Suppressor macrophage treated with lipopolysaccharide for 1 hour (primary cell): ENCODE results near the gene ADORA1.

ENCODE experiments used
- DNase-seq, 3 donors: peaks; one replicate each; pipeline ENCODE4 v3.0.0-alpha.2; 2020 to 2022

ADORA1 gene

DNA sequence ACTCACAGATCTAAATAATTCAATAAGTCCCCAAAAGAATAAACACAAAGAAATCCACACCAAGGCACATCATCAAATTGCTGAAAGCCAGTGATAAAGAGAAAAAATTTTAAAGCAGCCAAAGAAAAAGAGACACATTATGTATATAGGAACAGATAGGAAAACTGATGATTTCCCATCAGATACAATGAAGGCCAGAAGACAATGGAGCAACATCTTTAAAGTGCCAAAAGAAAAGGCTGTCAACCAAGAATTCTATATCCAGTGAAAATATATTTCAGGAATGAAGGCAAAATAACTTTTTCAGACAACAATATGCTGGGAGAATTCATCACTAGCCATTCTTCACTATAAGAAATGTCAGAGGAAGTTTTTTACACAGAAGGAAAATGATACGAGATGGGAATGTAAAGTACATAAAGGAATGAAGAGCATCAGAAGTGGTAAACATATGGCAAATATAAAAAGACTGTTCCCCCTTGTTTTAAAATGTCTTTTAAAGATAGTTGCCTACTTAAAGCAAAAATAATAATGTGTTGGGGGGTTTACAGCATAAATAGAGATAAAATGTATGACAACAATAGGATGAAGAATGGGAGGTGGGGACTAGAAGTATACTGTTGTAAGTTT lies 32.4 kb upstream of the ADORA1 start:
- no peak for DNase-seq

DNA sequence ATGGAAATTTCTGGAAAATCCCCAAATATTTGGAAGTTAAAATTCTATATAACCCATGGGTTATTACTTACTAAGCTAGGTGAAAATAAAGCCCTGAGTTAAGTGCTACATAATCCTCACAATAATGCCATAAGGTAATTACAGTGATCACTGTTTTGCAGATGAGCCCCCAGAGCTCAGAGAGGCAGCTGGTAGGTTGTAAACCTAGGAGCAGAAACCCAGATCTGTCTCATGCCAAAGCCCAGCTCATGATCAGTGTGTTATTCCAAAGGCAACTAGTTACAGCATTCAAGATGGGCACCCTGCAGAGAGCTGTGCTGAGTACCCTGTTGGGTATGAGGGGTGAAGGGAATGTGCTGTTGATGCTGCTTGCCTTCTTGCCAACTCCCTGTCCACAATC lies 31.0 kb upstream of the ADORA1 start:
- DNase-seq: no peak

- DNase-seq: no peak
Observed at GRCh38 chr1:203097001-203097400, 30.5 kb upstream of the ADORA1 start.

DNA sequence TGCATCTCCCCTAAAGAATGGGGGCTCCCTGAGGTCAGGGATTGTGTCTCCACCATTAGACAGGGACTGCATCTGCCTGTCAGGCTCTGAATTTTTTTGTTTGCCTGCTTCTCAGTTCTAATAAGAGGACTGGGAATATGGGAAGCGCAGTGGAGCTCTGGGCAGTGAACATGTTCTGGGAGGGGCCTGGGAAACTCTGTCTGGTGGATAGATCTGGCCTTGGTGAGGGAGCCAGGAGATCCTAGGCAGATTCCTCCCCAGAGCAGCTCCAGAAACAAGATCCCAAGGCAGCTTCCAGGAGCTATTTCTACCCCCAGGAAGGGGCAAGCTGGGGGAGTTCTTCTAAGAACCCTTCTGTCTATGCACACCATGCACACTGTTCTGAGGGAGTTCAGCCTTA lies 29.1 kb upstream of the ADORA1 start:
- DNase-seq: no peak

DNA sequence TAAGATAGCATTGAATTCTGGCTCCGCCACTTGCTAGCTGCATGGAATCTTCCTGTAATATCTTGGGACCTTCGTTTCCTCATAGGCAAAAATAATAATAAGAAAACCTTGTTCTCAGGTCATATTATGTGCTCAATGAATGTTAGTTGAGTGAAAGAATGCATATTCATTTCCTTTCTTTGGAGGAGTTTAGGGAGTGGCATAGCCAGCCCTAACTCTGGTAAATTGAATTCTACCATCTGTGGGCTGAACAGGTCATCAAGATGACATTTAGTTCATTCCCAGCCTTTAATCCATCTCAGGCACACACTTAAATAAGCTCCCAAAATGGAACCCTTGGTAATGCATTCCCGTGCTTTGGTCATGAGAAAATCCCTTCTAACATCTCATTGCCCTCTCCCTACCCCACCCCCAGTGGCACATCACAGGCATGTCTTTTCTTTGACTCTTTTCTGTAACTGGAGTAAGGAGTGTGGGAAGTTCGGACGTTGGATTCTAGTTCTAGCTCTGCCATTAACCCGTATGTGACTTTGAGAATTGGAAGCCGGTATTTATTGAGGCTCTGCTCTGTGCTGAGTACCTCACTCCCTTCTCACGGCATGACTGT lies 28.5 kb upstream of the ADORA1 start:
- DNase-seq: no peak

DNA sequence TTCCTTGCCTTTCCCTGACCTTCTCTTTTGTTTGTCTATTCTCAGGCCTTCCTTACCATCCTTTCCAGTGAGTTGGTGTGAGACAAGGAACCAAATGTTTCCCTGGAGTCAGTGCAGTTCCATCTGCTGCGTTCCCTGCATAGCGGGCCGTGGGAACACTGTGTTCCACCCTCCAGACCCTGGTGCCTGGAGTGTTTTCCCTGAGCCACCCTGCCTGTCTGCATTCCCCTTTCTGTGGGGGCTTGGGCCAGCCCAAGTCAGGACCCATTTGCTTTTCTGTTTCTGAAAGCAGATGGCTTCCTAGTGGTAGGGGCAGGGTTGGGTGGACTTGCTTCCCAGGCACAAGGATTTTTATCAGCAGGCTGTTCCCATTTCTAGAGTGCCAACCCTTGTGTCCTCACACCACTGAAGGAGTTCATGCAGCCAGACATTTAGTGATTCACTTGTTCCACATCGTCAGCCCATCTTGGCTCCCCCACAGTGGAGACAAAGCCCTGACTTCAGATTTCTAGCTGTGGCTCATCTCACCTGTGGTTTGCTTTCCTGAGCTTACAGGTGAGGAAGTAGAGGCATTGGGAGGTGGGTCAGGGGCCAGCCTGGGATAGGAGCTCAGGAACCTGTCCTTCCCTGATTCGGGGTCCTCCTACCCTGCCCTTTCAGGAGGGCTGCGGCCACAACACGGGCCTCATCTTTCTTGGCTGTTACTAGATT lies 27.6 kb upstream of the ADORA1 start:
- DNase-seq: no peak

- DNase-seq: peak; percentile 36 to 58 (median 53)
Observed at GRCh38 chr1:203100516-203100869, 27.0 kb upstream of the ADORA1 start.

DNA sequence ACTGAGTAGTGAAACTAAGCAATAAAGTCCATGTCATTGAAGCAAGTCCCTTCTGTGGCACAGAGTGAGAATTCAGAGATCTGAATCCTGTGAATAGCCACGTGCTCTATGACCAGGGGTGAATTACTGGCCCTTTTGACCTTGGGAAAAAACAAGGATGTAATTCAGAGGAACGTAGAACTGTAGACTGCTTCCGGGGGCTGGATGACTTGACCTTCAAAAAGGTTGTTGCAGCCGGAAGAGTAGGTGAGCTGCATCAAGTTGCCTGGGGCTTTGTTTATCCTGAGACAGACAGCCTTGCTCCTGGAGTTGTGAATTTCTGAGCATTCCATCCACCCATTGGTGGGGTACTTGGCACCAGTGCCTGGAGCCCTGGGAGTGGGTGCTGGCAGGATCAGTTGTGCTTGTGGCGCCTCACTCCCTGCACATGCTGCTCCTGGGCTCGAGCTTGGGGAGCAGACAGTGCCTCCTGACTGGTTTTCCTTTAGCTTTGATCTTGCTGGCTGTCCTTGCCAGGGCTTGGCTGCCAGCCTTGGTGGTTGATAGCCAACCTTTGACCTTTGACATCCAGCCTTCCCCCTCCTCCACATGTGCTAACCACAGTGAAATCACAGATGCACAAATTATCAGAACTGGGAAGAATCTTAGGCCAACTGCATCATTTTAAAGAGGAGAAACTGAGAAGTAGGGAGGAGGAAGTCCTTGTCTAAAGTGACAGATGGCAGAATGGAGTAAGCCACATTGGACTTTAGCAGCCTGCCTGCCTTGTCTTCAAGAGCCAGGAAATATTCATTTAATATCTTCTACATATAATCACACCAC lies 25.5 kb upstream of the ADORA1 start:
- DNase-seq: peak in 2 of 3 donors; percentile 30 to 42

DNA sequence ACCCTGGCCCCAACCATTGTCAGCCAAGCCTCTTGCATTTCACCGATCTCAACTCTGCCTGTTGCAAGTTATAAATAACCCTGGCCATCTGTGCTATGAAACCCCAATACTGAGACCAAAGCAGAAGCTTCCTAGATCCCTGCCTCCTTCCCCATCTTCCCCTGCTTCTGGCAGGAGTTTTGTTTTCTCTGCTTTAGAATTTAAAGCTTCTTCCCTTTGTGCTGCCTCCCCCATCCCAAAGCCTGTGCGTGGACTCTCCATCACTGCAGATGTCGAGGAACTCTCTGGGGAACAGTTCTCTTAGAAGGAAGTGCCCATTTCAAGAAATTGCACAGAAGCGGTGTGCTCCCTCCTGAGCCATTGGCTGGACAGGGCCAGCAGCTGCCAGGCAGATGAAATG lies 24.3 kb upstream of the ADORA1 start:
- no peak for DNase-seq

GRCh38 chr1:203103829-203104495 lies 23.6 kb upstream of the ADORA1 start:
- no peak for DNase-seq

DNA sequence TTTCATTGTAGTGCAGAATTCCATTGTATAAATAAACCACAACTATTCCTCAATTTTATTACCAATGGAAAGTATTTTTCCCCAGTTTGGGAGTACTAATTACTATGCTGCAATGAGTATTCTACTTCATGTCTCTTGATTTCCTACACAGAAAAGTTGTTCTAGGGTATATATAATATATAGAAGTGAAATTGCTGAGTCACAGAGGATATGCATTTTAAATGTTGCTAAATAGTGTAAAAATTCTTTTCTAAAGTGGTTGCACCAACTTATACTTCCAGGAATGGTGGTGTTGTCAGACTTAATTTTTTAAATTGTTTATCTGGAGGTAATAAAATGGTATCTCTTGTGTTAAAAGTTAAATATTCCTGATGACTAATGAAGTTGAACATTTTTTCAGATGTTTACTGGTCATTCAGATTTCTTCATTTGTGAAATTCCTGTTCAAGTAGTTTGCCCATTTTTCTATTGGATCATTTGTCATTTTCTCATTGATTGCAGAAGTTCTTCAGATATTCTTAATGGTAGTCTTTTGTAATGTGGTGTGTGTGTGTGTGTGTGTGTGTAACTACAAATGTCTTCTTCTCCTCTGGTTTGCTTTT lies 22.6 kb upstream of the ADORA1 start:
- DNase-seq: peak in 2 of 3 donors; percentile 37 to 54

DNA sequence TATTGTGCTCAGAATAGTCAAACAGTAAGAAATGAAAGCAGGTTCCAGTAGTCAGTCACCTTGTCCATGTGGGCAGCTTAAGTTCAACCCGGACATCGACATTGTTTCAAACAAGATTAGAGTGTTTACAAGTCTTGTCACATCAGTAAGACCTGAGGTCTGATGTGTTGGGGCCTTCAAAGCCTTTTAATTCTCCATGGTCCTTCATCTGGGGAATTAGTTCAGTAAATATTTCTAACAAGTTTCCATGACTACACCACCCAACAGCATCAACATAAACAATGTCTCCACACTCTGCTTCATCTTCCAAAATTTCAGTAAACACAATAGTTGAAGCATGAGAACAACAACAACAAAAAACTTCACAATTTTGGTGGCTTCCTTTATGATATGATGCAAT lies 15.1 kb upstream of the ADORA1 start:
- no peak for DNase-seq

DNA sequence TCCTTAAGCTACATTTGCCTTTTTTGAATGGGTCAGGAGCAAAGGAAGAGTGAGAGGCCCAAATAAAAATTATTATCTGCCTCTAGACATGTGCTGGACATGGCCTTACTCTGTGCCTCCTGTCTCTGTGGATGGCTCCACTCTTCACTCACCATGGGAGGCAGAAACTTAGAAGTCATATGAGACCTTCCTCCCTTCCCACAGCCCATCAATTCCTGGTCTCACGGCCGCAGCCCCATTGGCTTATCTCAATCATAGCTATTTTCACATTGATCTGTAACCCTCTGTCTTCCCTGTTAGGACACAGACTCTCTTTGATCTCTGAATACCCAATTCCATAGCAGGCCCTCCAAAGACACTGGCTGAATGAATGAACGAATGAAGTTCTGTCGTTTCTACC lies 14.2 kb upstream of the ADORA1 start:
- DNase-seq: no peak

- DNase-seq: no peak
Observed at GRCh38 chr1:203114202-203114601, 13.3 kb upstream of the ADORA1 start.

GRCh38 chr1:203116091-203116820 lies 11.3 kb upstream of the ADORA1 start:
- DNase-seq: no peak

DNA sequence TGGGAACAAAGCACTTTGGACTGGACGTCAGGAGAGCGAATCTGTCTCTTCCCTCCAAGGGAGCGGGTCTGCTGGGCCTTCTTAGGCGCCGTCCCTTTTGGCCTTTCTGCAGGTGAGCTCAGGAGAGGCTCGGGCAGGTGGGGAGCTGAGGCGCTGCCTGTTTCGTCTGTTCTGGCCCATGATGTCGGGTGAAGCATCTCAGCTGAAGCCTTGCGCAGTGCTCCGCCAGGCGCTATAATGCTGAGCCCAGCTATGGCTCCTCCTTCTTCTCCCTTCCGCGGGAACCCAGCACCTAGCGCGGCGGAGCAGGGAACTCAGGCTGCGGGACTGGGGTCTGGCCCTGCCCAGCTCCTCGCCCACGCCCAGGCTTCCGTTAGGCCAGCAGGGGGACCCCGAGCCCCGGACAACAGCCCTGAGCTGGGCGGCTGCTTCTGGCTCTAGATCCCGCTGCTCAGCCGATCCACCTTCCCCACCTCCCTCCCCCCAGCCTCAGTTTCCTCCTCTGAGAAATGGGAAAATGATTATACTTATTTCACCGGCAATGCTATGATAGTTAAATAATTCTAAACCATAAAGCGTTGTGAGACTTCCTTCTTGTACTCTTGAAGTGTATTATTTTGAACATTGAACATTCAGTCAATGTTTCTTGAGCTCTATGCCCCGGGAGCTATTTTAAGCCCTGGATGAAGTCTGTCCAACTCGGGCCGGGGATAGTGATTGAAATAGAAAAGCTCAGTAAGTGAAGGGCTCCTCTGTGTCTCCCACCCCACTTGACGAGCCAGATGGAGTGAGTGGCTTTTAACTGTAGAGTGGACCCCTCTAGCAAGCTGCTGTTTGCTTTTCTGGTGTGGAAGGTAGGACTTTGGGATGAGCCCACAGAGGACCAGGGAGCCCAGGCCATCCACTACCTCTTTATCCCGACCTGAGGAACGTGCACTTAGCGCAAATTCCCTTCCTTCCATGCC lies 9.6 kb upstream of the ADORA1 start:
- peak; percentile 79 to 92 (median 90) for DNase-seq

- no peak for DNase-seq
Observed at GRCh38 chr1:203120325-203121153, 7.0 kb upstream of the ADORA1 start.

GRCh38 chr1:203121186-203122015 lies 6.1 kb upstream of the ADORA1 start:
- DNase-seq: peak; percentile 46 to 56 (median 51)

DNA sequence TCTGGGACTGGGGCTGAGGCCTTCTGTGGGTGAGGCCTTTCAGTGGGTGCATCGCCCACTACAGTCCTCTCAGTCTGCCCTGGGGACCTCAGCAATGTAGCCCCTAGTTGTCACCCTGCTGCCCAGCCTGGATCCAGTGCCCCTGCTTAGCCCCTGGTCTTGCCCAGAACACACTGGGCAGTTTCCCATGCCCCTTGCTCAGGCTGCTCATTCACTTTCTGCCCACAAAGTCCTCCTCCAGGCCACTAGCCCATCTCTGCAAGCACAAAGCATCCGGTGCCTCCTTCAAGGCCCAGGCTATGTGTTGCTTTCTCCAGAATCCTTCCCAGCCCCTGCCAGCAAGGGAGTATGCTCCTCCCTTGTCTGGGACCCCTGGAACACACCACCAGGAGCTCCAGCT lies 5.4 kb upstream of the ADORA1 start:
- no peak for DNase-seq
